OCI-LY3 (cell line): ENCODE data around the gene DMWD.

ENCODE experiments used
- H2AFZ ChIP-seq: fragments of 200-600, 300-600 bp; shearing (Covaris generic); 2 replicates; pipeline ENCODE4 v1.6.0; 2014; ENCODE audit warnings: antibody characterized with exemption, low read depth, low read length
- H3K27ac ChIP-seq: fragments of 200-600, 300-600 bp; sonication (generic); 2 replicates; pipeline ENCODE4 v1.5.1; 2014; ENCODE audit warnings: mild to moderate bottlenecking, low read length, moderate library complexity, mixed read lengths
- H3K27me3 ChIP-seq: fragments of 200-600, 300-600 bp; sonication (generic); 2 replicates; pipeline ENCODE4 v1.6.1; 2014; ENCODE audit warnings: low read depth, low read length, mixed read lengths
- H3K36me3 ChIP-seq: fragments of 200-600, 300-600 bp; sonication (generic); replicated peaks from 2 replicates; pipeline ENCODE3; 2014; ENCODE audit warnings: low read depth, low read length, mixed read lengths
- H3K4me1 ChIP-seq: fragments of 300-600, 200-600 bp; sonication (generic); 2 replicates; pipeline ENCODE4 v1.6.1; 2014; ENCODE audit warnings: low read length, mixed read lengths
- H3K4me2 ChIP-seq: fragments of 200-600, 300-600 bp; sonication (generic); 2 replicates; pipeline ENCODE4 v1.6.1; 2014; ENCODE audit warnings: low read length, mixed read lengths
- H3K4me3 ChIP-seq: fragments of 300-600, 200-600 bp; sonication (generic); 2 replicates; pipeline ENCODE4 v1.5.1; 2014; ENCODE audit warnings: antibody characterized with exemption, mild to moderate bottlenecking, low read length, moderate library complexity
- H3K79me2 ChIP-seq: fragments of 300-600, 200-600 bp; shearing (Covaris generic); 2 replicates; pipeline ENCODE4 v1.6.1; 2014; ENCODE audit warnings: mild to moderate bottlenecking, low read length, mixed read lengths
- H3K9ac ChIP-seq: fragments of 300-600, 200-600 bp; shearing (Covaris generic); 2 replicates; pipeline ENCODE4 v1.6.0; 2014; ENCODE audit warnings: mild to moderate bottlenecking, low read length, moderate library complexity
- H3K9me3 ChIP-seq: fragments of 200-600, 300-600 bp; shearing (Covaris generic); 2 replicates; pipeline ENCODE4 v1.6.1; 2014; ENCODE audit warnings: low read length, mixed read lengths; ENCODE audit not compliant: insufficient read depth
- H4K20me1 ChIP-seq: fragments of 200-600, 300-600 bp; sonication (generic); 2 replicates; pipeline ENCODE4 v1.6.1; 2016; ENCODE audit warnings: low read length, mixed read lengths; ENCODE audit not compliant: insufficient read depth
- CTCF ChIP-seq: fragments of 200-600, 300-600 bp; sonication (generic); IDR thresholded peaks from 2 replicates; pipeline ENCODE4 v1.5.1; 2014; ENCODE audit warnings: antibody characterized with exemption, low read length, low read depth
- EZH2phosphoT487 ChIP-seq: fragments of 200-600 bp; shearing (Covaris generic); IDR thresholded peaks from 2 replicates; pipeline ENCODE4 v1.6.1; 2018; ENCODE audit warnings: antibody characterized with exemption, mixed run types, low read depth

The DMWD gene

GRCh38 chr19:45791744-45792469 lies 738 bp downstream of the DMWD start:
- Histone ChIP-seq H3K9me3 (no peaks in the 10 kb centered on the region), H3K4me3 (peak overlapping the region; percentile 90), H3K4me2 (peak overlapping the region; percentile 100), H3K27ac (no peak overlapping the region), H3K4me1 (peaks cover 28% of the 10 kb centered on the region), H3K79me2 (peaks cover 15% of the 10 kb centered on the region), H2AFZ (no peak overlapping the region), H4K20me1 (peaks cover 14% of the 10 kb centered on the region), H3K9ac (peak overlapping the region; percentile 92), H3K27me3 (no peaks in the 10 kb centered on the region), H3K36me3 (peaks cover 21% of the 10 kb centered on the region)
- TF ChIP-seq CTCF, result no peak
- no peak for TF ChIP-seq EZH2phosphoT487

- Histone ChIP-seq H4K20me1 (peaks cover 14% of the 10 kb centered on the region), H3K27me3 (no peaks in the 10 kb centered on the region), H3K4me2 (peak overlapping the region; percentile 100), H3K79me2 (peaks cover 15% of the 10 kb centered on the region), H3K9ac (no peak overlapping the region), H3K4me1 (peaks cover 26% of the 10 kb centered on the region), H3K36me3 (peaks cover 27% of the 10 kb centered on the region), H3K9me3 (no peaks in the 10 kb centered on the region), H3K4me3 (peak overlapping the region; percentile 90; the same call in 1 of the 2 replicates), H3K27ac (no peak overlapping the region), H2AFZ (no peak overlapping the region)
- TF ChIP-seq EZH2phosphoT487 (no peak), CTCF (no peak)
Measured at GRCh38 chr19:45790942-45791341, 1.7 kb downstream of the DMWD start.

- TF ChIP-seq CTCF, result no peak
- no peak for TF ChIP-seq EZH2phosphoT487
- H2AFZ ChIP-seq, result no peak overlapping the region
- peaks cover 21% of the 10 kb centered on the region for H4K20me1 ChIP-seq
- H3K27me3 ChIP-seq, result no peaks in the 10 kb centered on the region
- H3K9ac ChIP-seq, result no peak overlapping the region
- H3K4me1 ChIP-seq, result peaks cover 26% of the 10 kb centered on the region
- H3K36me3 ChIP-seq, result peaks cover 27% of the 10 kb centered on the region
- no peak overlapping the region for H3K4me2 ChIP-seq
- H3K4me3 ChIP-seq, result no peak overlapping the region
- H3K27ac ChIP-seq, result no peak overlapping the region
- H3K9me3 ChIP-seq, result no peaks in the 10 kb centered on the region
- peaks cover 15% of the 10 kb centered on the region for H3K79me2 ChIP-seq
Measured at GRCh38 chr19:45789035-45789786, 3.4 kb downstream of the DMWD start.

GRCh38 chr19:45786533-45786894 lies 6.1 kb downstream of the DMWD start:
- Histone ChIP-seq H3K27ac (no peak overlapping the region), H2AFZ (no peak overlapping the region), H4K20me1 (peaks cover 20% of the 10 kb centered on the region), H3K27me3 (no peaks in the 10 kb centered on the region), H3K79me2 (peaks cover 5% of the 10 kb centered on the region), H3K36me3 (peaks cover 27% of the 10 kb centered on the region), H3K4me2 (no peak overlapping the region), H3K9me3 (no peaks in the 10 kb centered on the region), H3K9ac (no peak overlapping the region), H3K4me1 (peaks cover 13% of the 10 kb centered on the region), H3K4me3 (no peak overlapping the region)
- TF ChIP-seq CTCF (no peak), EZH2phosphoT487 (no peak)
